Measurements from ENCODE around the gene ERV3-1.

DNA sequence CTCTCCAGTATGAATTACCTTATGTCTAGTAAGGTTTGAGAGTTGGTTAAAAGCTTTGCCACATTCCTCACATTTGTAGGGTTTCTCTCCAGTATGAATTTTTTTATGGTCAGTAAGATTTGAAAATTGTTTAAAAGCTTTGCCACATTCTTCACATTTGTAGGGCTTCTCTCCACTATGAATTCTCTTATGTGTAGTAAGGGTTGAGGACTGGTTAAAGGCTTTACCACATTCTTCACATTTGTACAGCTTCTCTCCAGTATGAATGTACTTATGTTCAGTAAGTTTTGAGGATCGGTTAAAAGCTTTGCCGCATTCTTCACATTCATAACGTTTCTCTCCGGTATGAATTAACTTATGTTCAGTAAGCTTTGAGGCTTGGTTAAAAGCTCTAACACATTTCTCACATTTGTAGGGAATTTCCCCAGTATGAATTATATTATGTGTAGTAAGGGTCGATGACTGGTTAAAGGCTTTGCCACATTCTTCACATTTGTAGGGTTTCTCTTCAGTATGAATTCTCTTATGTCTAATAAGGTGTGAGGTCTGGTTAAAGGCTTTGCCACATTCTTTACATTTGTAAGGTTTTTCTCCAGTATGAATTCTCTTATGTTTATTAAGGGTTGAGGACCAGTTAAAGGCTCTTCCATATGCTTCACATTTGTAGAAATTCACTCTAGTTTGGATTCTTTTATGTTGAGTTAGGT is 27.8 kb downstream of the ERV3-1 start:
- TF ChIP-seq, protein P1, sequence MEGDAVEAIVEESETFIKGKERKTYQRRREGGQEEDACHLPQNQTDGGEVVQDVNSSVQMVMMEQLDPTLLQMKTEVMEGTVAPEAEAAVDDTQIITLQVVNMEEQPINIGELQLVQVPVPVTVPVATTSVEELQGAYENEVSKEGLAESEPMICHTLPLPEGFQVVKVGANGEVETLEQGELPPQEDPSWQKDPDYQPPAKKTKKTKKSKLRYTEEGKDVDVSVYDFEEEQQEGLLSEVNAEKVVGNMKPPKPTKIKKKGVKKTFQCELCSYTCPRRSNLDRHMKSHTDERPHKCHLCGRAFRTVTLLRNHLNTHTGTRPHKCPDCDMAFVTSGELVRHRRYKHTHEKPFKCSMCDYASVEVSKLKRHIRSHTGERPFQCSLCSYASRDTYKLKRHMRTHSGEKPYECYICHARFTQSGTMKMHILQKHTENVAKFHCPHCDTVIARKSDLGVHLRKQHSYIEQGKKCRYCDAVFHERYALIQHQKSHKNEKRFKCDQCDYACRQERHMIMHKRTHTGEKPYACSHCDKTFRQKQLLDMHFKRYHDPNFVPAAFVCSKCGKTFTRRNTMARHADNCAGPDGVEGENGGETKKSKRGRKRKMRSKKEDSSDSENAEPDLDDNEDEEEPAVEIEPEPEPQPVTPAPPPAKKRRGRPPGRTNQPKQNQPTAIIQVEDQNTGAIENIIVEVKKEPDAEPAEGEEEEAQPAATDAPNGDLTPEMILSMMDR (IDR thresholded peaks at IDR 0.05) = no peak
- TF ChIP-seq POLR2A (IDR thresholded peaks at IDR 0.05) = no peak

Data from uterus (tissue), 2 donors.